Renal cortical epithelial cell (primary cell): ENCODE data around the gene CDK5. TPM values are rescaled to one million over a fixed set of nuclear protein-coding genes. Genes with fewer than 3 reads are reported as not detected.

Experiments used
- DNase-seq: peaks from one replicate; pipeline ENCODE4 v3.0.0-alpha.2; 2011; ENCODE audit warnings: low read depth
- total RNA-seq: library from RNA; depleted of rRNA; stranded (reverse); fragments of >200 nt; gene quantifications from 2 replicates; pipeline ENCODE4 v1.2.3, GENCODE V29; 2014

Gene CDK5
- total RNA-seq, 1 donor from 2014 or later, result 16.8 TPM

DNA sequence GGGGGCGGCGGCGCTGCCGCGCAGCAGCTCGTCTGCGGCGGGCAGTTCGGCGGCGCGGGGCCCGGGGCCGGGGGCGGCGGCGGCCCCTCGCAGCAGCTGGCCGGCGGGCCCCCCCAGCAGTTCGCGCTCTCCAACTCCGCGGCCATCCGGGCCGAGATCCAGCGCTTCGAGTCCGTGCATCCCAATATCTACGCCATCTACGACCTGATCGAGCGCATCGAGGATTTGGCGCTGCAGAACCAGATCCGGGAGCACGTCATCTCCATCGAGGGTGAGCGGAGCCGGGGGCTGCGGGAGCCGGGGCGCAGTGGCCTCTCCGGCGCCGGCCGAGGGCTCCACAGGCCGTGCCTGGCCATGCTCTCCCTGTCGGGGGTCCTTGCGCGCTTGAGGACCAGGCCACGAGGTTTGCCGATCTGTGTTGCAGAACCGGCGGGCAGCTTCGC is 29.1 kb upstream of the CDK5 start:
- no peak for DNase-seq

DNA sequence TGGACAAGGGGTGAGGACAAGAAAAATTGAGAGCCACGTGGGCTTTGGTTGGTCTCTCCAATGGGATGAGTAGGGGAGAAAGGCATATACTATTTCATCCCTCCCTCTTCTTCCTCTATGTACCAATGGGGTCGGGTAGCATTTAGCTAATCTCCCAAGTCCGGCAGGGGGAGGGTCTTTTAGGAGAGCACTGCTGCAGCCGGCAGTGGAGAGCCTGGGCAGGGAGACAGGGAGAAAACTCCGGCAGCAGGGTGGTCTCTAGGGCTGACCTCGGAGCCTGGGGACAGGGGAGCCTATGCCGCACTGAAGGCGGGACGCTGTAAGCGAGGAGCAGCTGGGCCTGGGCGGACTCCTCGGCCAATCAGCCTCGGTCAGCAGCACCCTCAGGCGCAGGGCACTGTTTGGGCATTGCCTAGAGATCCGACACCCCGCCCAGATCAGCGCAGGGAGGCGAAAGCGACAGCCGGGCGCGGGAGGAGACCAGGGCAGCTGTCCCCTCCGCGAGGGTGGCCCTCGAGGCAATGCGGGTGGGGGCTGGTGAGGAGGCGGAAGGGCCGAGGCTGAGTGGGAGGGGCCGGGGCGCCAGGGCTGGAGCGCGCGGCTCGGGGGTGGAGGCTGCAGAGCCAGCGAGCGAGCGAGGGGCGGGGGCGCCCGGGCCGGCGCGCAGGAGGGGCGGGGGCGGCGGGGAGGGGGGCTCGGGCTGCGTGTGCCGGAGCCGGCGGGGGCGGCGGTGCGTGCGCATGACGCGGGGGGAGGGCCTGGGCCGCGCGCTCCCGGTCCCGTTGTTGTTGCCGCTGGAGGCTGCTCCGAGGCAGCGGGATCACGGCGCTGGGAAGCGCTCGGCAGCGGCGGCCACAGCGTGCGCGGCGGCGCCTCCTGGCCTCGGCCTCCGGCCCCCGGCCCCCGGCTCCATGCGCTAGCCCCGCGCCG is 28.3 kb upstream of the CDK5 start, which contains the start of gene AGAP3:
Gene AGAP3 (plus strand): TSS at position 785 of the 930 bp plus-strand sequence. CDS start 267 bp downstream, outside the sequence.
- DNase-seq, result no peak

DNA sequence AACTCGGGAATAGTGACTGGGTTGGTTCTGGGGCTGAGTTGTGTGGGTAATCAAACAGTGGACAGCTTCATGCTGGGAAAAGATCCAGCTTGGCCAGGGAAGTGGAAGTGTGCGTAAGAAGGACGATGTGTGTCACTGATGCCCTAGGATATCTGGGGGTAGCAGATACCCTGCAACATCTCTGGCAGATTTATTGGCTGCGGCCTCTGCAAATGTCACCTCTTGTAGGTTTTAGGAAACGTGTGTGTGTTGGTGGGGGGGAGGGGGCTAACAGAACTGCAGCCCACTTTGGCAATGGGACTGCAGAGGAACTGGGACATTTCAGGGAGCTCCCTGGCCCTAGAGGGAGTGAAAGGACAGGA is 27.6 kb upstream of the CDK5 start:
- no peak for DNase-seq

DNA sequence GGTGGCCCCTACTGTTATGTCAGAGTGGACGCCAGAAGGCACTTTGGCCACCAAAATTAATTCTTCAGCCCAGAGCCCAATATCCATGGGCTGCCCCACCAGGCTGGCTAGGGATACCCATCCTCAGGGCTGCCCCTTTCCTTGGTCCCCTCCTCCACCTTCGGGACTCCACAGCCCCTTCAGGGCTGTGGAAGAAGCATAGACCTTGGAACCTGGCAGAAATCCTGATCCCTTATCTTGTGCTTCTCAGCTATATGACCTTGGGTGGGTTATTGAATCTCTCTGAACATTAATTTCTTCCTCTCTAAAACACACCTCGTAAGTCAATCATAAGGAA is 26.1 kb upstream of the CDK5 start:
- DNase-seq, result no peak

DNA sequence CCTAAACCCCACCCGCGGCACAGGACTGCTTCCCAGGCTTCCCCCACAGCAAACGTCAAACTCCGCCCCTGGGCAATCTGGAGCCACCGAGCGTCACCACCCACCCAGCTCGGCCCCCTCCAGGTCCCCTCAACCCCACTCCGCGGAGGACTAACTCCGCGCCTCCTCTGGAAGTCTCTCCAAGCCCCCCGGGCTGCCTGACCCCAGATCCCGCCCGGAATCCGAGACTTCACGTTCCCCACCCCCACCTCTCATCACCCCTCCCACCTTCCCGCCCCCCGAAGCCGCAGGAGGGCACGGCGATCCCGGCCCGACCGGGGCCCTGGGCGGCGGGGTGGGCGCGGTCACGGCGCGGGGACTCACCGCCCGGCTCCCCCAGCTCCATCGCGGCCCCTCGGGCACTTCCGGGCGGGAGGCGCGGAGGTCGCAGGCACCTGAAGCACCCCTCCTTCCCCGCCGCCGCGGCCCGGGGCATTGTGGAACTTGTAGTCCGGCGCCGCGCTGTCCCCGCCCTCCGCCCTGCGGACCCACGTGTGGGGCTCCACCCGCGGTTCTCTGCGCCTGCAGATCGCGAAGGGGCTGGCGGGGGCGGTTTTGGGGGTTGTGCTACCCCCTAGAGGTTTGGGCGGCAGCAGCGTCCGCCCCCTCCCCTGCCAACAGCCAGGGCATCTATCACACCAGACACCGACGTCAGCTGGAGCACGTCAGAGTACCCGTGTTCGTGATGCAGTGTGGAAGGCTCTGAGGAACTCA is 25.6 kb upstream of the CDK5 start, which contains the start of gene TMUB1:
Gene TMUB1 (minus strand): TSS at position 423 of the 753 bp plus-strand sequence. CDS start 930 bp downstream, outside the sequence.
- DNase-seq, result no peak

DNA sequence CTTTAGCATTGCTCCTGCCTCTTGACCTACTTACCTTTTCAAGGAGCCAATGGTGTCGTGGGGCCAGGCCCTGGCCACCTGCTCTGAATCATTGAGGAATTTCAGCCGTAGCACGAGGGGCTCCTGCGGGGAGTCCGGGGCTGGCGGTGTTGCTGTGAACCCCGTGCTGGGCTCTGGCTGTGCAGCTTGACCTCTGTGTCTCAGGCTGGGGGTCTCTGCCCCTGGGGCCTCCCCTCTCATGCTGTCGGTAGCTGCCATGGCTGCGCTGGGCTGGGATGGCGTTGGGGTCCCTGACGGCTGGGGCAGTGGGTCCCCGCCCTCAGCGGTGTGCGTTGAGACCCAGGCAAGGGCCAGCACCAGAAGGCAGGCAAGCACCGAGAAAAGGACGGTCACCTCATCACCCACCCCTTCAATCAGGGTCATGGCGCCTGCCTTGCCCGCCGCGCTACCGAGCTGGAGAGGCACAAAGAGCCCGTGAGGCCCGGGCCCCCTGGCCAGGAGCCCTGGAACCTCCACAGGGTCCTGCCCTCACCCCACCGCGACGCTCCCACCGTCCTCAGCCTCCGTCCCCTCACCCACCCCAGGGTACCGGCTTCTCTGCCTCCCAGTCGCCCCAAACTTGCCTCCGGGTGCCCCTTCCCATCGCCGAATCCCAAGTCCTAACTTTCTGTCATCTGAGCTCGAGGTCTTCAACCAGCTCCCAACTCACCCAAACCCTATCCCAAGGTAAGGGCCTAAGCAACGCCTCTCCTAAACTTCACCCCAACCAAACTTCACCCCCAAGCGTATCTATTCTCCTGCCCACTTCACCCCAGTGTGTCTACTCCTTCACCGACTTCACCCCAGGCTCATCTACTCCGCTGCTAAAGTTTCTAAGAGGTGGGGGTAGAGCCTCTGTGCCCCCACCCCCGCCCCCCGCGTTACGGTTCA is 24.7 kb upstream of the CDK5 start:
- no peak for DNase-seq

DNA sequence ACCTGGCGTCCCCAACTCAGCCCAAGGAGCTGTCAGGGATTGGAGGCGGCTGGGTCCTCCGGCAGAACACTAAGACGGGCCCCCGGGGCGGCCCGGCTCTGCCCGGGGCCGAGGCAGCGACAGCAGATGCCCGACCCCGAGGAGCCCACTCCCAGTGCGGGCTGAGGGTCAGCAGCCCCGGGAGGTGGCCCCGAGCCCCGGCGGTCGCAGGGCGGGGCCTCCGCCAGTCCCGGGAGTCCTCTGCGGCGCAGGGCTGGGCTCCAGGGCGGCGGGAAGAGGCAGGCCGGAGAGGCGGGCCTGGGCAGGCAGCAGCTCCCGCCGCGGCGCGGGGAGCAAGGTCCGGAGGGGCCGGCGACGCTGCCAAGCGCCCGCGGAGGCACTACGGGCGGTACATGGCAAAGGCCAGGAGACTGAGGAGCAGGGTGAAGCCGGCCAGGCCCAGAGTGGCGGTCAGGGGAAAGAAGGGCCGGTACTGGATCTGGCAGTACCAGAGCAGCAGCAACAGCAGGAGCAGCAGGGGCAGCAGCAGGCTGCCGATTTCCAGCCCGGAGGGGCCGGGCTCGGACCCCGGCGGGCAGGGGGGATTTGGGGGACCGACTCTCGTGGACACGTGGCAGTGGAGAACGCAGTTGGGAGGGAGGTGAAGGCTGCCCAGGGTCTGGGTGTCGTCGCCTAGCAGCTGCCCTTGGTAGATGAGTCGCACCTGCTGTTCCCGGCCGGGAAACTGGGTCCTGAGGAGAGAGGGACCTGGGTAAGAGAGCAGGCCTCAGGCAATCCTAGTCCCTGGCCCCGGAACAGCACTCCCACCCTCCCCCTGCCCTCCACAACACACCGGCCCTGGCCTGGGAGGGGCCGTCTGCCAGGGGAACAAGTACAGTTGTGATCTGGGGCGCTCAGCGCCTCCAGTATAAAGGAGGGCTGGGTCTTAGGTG is 23.7 kb upstream of the CDK5 start:
- no peak for DNase-seq

DNA sequence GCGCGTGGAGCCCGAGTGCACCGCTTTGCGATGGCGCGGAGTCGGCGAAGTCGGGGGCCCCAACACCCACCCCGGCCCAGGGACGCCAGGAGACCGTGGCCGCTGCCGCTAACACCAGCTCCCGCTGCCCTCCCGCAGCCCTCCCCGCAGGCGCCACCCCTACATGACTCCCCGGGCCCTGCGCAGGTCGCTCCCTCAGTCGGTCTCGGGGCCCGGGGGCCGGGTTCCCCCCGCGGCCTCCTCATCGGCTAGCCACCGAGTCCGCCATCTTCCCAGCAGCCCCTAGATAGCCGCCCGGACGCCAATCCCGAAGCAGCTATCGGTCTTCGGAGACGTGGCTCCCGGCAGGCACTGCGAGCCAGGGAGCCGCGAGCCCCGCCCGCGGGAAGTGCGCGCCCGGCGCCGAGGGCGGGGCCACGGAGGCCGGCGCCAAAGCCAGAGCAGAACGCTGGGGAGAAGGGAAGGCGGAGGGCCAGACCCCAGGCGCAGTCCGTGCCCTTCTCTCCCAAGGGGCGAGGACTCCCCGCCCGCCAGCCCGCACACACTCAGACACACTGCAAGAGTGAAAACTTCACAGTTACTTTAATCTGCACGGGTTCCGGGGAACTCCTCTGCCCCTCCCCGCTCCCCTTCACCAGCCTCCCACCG is 22.9 kb upstream of the CDK5 start, which contains the start of gene FASTK:
Gene FASTK (minus strand): TSS at position 288 of the 648 bp plus-strand sequence. CDS start 43 bp downstream, at position 245.
- DNase-seq, result peak; percentile 75

DNA sequence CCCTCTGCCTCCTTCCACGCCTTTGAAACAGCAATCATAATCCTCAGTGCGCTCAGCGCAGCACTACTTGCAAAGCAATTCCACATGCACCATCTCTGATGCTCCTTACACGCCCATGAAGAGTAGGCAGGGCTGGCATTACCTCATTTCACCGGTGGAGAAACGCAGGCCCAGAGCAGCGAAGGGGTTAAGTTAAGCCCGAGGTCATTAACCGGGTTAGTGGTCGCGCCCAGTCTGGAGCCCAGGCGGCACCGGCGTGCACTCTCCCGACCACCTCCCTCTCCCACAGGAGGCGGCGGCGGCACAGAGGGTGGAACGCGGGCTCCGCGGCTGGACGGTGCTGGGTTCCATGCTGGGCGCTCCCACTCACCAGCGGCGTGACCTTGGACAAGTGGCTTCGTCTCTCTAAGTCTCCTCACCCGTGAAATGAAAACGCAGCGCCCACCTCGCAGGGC is 22.4 kb upstream of the CDK5 start:
- DNase-seq, result no peak

DNA sequence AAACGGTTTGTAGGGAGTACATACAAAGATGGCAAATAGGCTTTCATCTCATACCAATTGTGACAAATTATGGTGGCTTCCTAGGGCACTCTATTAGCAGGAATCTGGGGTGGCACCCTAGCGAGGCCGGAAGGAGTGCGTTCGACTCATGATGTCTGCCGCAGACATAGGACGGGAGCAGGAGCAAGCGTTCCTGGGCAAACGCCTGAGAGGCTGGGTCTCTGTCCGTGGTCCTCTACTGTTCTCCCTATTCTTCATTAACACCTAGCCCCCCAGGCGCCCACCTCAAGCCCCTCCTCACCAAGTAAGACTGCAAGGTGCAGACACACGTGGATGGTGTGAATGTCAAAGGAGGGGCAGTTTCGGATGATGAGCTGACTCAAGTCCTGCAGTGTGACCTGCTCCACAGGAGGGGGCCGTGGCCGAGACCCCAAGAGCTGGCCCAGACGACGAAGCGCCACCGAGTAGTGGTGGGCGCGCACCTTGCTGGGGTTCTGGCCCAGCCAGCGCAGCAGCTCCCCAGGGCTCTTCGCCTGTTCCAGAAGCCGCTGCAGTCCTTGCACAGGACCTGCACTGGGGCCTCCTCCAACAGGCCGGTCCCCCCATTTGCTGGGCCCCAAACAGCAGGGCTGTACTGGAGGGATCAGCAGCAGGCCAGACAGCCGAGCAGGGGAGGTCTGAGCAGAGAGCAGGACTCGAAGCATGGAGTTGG is 21.7 kb upstream of the CDK5 start:
- no peak for DNase-seq

DNA sequence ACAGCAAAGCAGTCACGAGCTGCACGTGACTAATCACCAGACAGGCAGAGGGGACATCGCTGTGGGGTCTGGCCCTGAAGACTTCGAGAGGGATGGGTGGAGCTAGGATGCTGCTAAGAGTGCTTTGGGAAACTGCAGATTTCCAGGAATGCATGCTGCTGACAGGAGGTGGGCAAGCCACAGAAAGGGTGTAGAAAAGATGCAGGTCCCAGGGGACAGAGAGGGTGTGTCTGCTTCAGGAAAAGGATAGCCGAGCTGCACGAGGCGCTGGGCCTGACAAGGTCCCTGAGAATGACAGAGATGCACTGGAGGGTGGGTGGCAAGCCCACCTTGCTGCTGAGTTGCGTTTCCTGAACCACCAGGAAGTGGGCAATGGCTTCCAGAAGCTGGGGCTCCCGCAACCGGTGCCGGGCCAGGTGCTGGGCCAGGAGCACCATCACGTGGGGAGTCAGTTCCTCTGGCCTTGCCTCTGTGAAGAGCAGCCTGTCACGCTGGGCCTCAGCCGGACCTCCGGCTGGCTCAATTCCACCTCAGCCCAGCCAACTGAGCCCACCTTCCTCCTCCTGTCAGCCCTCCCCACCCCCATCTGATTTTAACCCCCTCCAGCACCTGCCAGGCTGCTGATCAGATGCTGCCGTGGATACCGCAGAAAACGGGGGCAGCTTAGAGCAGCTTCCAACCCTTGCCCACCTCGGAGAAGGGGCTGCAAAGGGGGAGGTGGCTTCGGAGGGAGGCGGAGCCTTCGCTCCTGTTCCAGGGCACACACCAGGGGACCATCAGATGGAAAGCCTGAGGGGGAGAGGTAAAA is 20.7 kb upstream of the CDK5 start:
- no peak for DNase-seq

DNA sequence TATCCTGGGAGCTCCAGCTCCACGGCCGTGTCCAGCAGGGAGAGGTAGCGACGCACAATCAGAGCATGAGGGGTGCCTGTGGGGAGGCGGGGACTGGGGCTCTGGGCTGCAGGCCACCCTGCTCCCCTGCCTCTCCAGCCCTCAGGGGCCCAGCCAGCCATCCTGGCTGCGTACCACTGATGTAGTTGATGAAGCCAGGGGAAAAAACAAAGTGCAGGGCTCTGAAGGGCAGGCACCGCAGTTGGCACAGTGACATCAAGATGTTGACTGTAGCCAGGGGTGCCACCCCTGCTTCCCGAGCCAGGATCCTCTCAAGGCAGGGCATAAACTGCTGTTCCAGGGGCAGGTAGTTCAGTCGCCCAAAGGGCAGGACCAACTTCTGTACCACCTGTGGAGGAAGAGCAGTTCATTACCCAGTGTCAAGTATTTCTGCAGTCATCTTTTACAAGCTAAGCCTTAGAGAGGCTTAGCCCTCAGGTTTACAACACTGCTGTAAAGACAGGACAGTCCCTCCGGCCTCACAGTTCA is 20.1 kb upstream of the CDK5 start:
- DNase-seq, result no peak

DNA sequence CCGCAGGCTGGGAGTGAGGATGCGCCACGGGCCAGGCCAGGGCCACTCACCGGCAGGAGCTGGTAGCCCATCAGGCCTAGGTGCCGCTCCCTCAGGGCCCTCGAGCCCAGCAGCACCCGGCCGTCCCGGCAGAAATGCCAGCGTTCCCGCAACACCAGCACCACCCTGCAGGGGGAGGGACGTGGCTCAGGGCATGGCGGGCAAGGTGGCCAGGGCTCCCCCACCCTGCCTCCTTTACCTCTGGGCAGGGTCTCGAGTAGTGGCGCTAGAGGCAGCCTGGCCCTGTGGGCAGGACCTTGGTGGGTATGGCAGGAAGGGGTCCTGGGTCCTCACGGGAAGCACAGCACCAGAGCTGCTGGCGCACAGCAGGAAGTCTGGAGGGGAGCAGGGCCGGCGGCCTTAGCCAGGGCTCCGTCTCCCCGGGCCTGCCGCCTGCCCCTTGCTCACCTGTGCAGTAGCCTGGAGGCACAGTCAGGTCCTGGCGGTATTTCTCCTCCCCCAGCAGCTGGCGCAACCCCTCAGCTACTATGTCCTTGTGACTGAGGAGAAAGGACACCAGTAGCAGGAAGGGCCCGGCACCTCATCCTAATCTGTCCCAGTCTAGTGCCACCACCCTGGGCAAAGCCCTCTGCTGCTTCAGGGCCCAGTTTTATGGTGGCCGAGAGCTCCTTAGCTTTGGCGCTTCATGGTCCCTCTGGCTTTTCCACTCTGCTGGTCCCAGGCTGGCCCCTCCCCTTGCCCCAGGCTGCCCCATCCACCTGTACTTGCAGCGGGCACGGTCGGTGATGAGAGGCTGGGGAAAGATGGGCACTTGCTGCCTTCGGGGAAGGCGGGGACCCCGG is 19.4 kb upstream of the CDK5 start:
- no peak for DNase-seq

DNA sequence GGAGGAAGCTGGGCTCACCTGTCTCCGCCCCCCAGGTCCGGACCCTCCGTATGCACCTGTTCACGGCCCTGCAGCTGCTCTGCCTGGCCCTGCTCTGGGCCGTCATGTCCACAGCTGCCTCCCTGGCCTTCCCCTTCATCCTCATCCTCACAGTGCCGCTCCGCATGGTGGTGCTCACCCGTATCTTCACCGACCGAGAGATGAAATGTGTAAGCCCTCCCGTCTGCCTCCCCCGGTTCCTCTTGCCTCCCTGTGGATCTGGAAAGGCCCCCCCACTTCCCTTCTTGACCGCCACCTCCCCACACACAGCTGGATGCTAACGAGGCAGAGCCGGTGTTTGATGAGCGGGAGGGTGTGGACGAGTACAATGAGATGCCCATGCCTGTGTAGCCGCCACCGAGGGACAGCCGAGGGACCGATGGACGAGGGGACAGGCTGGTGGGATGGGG is 18.3 kb upstream of the CDK5 start:
- no peak for DNase-seq

DNA sequence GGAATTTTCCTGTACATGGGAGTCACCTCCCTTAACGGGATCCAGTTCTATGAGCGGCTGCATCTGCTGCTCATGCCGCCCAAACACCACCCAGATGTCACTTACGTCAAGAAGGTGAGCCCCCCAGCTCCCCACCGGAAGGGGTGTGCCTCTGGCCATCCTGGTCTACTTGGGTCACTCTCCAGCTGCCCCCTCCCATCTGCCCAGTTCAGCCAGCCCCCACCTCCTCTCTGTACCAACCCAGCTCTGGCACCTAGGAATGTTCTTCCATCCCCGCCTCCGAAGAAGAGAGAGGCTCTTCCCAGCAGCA is 17.9 kb upstream of the CDK5 start:
- no peak for DNase-seq

DNA sequence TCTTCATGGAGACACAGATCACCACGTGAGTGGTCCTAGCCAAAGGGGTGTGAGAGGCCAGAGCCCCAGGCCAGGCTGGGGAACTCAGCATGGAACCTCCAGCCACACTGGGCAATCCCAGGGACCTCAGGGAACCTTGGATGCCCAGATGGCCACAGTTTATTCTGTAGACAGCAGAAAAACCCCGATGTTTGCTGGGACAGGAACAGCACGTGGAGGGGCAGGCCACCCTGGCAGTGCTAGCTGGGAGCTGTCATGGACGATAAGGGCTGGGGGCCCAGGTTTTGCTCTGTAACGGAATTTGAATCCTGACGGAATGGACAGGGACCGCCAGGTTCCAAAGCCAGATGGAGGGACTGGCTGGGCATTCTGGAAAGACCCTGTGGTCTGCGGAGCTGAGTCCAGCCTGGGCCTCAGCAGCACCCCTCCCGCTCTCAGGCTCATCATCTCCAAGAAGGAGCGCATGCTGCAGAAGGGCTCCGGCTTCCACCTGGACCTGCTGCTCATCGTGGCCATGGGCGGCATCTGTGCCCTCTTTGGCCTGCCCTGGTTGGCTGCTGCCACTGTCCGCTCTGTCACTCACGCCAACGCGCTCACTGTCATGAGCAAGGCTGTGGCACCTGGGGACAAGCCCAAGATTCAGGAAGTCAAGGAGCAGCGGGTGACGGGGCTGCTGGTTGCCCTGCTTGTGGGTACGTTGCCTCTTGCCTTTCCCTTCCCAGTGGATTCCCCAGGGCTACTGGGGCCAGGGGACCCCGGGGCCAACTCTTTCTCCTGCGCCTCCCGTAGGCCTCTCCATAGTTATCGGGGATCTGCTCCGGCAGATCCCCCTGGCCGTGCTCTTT is 17.3 kb upstream of the CDK5 start:
- no peak for DNase-seq
